GM04504 (cell line): ENCODE measurements around the gene UPF2.
"Not testable (repeated sequence)": the region's sequence is repeated elsewhere in the genome, so short reads cannot be mapped to it uniquely, and the experiment has no call there.

ENCODE experiments used
- DNase-seq: peaks from one replicate; pipeline ENCODE4 v3.0.0-alpha.2; 2012; ENCODE audit warnings: low read depth

Gene UPF2

GRCh38 chr10:12042409-12042796, 206 bp downstream of the UPF2 start:
- DNase-seq, result no peak

- no peak for DNase-seq
These were observed 722 bp downstream of the UPF2 start for GRCh38 chr10:12041766-12042408.

- DNase-seq, result no peak
These were observed 6.4 kb downstream of the UPF2 start for GRCh38 chr10:12036073-12036655.

- DNase-seq, result no peak
These were observed 11.2 kb downstream of the UPF2 start for GRCh38 chr10:12031404-12031803.

GRCh38 chr10:12027539-12027938, 15.1 kb downstream of the UPF2 start:
- DNase-seq, result no peak

- no peak for DNase-seq
These were observed 17.0 kb downstream of the UPF2 start for GRCh38 chr10:12025591-12025990.

GRCh38 chr10:12022580-12023257, 19.9 kb downstream of the UPF2 start:
- DNase-seq, result no peak

GRCh38 chr10:12020574-12020973, 22.0 kb downstream of the UPF2 start:
- no peak for DNase-seq

GRCh38 chr10:12019283-12019971, 23.2 kb downstream of the UPF2 start:
- no peak for DNase-seq

- DNase-seq, result no peak
These were observed 23.9 kb downstream of the UPF2 start for GRCh38 chr10:12018438-12019282.

- no peak for DNase-seq
These were observed 28.7 kb downstream of the UPF2 start for GRCh38 chr10:12013926-12014325.

GRCh38 chr10:12013391-12013790, 29.2 kb downstream of the UPF2 start:
- DNase-seq, result not testable (repeated sequence)

GRCh38 chr10:12010353-12010752, 32.3 kb downstream of the UPF2 start:
- no peak for DNase-seq

GRCh38 chr10:12008842-12009241, 33.8 kb downstream of the UPF2 start:
- DNase-seq, result not testable (repeated sequence)

- DNase-seq, result no peak
These were observed 35.9 kb downstream of the UPF2 start for GRCh38 chr10:12006671-12007070.

GRCh38 chr10:11993834-11994468, 48.7 kb downstream of the UPF2 start:
- no peak for DNase-seq

GRCh38 chr10:11988924-11989323, 53.7 kb downstream of the UPF2 start:
- no peak for DNase-seq

GRCh38 chr10:11986593-11987216, 55.9 kb downstream of the UPF2 start:
- peak; percentile 49 for DNase-seq

GRCh38 chr10:11982253-11982652, 60.4 kb downstream of the UPF2 start:
- DNase-seq, result no peak

- DNase-seq, result no peak
These were observed 66.8 kb downstream of the UPF2 start for GRCh38 chr10:11975795-11976194.

GRCh38 chr10:11972523-11972922, 70.1 kb downstream of the UPF2 start:
- DNase-seq, result not testable (repeated sequence)
